Superior temporal gyrus (tissue), 1 donor: ENCODE measurements around the gene PSMB11.

ENCODE experiments used
- DNase-seq: peaks from one replicate; pipeline ENCODE4 v3.0.0-alpha.2; 2016; ENCODE audit errors: extremely low spot score

The PSMB11 gene

GRCh38 chr14:23058654-23059504 is 16.9 kb downstream of the PSMB11 start:
- no peak for DNase-seq

GRCh38 chr14:23060536-23061260 is 18.7 kb downstream of the PSMB11 start:
- no peak for DNase-seq

GRCh38 chr14:23062002-23062401 is 20.0 kb downstream of the PSMB11 start:
- DNase-seq, result no peak

GRCh38 chr14:23063601-23064000 is 21.6 kb downstream of the PSMB11 start:
- DNase-seq, result no peak

GRCh38 chr14:23066368-23066767 is 24.4 kb downstream of the PSMB11 start:
- DNase-seq, result no peak

- no peak for DNase-seq
Measured at GRCh38 chr14:23066855-23067744, 25.1 kb downstream of the PSMB11 start.

GRCh38 chr14:23067847-23068788 is 26.1 kb downstream of the PSMB11 start:
- no peak for DNase-seq

GRCh38 chr14:23068789-23069412 is 26.9 kb downstream of the PSMB11 start:
- peak; percentile 98 for DNase-seq

GRCh38 chr14:23069413-23069806 is 27.4 kb downstream of the PSMB11 start:
- no peak for DNase-seq

- DNase-seq, result no peak
Measured at GRCh38 chr14:23070262-23071129, 28.5 kb downstream of the PSMB11 start.

GRCh38 chr14:23071244-23071920 is 29.4 kb downstream of the PSMB11 start:
- DNase-seq, result peak; percentile 87

- DNase-seq, result no peak
Measured at GRCh38 chr14:23071921-23072539, 30.0 kb downstream of the PSMB11 start.

- no peak for DNase-seq
Measured at GRCh38 chr14:23074906-23075305, 32.9 kb downstream of the PSMB11 start.

- DNase-seq, result peak; percentile 76
Measured at GRCh38 chr14:23076785-23077408, 34.9 kb downstream of the PSMB11 start.

- no peak for DNase-seq
Measured at GRCh38 chr14:23077962-23078361, 36.0 kb downstream of the PSMB11 start.

GRCh38 chr14:23078692-23079116 is 36.7 kb downstream of the PSMB11 start:
- DNase-seq, result no peak

- DNase-seq, result no peak
Measured at GRCh38 chr14:23079716-23080115, 37.7 kb downstream of the PSMB11 start.

- DNase-seq, result no peak
Measured at GRCh38 chr14:23080474-23080873, 38.5 kb downstream of the PSMB11 start.
